ENCODE data around the gene DENND1A.

Gene DENND1A

DNA sequence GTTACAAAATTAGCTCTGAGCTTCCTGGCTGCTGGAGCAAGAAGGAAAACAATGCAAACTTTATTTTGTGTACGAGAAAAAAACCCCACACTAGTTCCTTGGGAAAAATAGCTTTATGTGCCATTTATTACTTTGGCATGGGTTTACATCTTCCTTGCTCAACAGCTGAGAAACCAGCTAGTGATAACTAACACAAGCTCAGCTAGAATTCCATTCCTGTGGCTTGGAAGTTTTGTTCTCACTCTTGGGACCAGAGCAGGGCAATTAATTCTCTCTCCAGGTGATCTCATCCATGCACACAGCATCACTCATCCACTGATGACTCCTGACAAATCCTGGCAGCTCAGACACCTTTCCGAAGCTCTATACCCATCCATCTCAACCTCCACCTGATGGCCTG is 469.8 kb downstream of the DENND1A start:
- no peak for DNase-seq (ENCODE audit: low spot score)

DNA sequence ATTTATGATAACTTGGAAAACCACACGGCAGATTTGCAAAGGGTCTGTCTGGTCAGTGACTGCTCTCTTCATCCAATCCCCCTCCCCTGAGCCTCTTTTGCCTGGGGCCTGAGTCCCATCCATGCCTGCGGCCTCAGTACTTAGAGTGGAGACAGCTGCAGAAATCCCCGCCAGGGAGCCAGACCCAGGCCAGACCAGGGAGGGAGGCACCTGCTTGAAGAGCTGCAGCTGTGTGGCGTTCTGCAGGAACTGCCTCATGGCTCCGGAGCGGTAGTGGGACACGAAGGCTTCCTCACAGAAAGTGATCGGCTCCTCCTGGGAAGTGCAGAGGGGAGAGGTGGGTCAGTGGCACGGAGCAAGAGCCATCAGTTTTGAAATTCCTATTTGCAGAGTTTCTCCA is 472.3 kb downstream of the DENND1A start:
- DNase-seq (ENCODE audit: low spot score): no peak

DNA sequence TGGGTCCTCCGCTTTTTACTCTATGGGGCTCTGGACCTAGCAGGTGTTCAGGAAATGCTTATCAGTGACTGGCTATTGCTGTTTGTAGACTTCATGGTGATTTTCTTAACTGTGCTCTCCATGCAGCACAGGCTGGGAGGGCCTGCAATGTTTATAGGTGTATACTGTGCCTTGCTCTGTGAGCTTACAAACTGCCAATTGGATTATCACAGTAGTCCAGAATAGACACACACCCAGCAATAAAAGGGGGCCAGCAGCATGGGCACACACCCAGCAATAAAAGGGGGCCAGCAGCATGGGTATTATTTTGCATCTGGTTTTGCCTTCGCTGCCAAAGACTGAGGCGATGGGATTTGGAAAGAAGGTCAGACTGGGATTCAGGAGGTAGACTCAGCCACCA is 473.9 kb downstream of the DENND1A start:
- DNase-seq (ENCODE audit: low spot score): no peak

DNA sequence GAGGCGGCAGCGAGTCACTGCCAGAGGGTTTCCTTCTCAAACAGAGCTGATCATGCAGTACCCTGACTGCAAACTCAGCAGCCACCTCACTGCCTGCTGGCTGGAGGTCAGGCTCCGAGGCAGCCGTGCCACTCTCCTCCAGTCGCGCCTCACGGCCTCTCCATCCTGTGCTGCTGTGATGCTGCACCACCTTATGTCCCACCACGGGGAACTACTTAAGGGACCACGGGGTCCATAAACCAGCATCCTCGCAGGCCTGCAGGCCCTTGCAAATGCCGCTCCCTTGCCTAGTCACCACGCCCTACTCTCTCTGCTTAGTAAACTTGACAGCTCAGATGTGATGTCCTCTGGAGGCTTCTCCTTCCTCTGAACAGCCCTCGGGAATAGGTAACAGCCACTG is 474.7 kb downstream of the DENND1A start:
- DNase-seq (ENCODE audit: low spot score): no peak

- DNase-seq (ENCODE audit: low spot score): no peak
These were observed 475.6 kb downstream of the DENND1A start for GRCh38 chr9:123454361-123454760.

GRCh38 chr9:123453831-123454321 is 476.1 kb downstream of the DENND1A start:
- no peak for DNase-seq (ENCODE audit: low spot score)

DNA sequence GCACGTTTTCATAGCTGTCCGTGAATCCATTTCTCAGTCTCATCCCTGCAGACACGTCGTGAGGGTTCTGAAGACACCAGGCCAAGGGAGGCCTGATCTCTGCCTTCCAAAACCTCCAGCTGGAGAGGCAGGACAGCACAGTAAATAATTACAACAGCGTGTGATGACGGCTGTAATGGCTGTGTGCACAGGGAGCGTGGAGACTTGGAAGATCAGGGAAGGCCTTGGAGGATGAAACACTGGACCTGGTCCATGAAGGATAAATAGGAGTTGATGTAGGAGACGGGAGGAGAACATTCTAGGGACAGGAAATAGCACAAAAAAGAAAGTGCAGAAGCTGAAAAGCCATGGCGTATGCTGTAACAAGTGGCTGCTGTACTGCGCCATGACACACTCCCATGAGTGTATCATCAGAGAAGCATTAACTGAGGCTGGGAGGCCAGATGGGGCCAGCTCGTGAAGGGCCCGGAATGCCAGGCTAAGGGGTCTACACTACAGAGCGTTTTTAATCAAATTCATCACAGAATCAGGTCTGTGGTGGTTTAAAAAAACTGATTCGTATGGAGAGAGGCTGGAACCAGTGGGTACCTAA is 476.8 kb downstream of the DENND1A start:
- DNase-seq (ENCODE audit: low spot score): no peak

DNA sequence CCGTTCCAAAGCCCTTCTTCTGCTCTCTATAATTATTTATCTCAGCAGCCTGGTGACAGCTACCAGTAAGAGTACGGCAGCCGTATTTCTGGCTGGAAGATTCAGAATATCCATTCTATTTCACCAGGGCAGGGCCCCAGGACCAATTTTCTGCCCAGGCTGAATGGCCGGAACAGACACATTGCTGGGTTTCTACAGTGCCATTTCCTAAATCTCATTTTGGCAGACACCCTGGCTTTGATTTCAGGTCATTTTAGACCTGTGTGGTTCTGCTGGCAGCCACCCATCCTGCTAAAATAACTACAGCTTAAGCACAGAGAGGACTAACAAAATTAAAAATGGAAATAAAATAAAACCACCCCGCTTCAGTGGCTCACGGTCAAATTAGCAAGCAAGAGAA is 478.9 kb downstream of the DENND1A start:
- DNase-seq (ENCODE audit: low spot score): no peak

GRCh38 chr9:123450098-123450770 is 479.7 kb downstream of the DENND1A start:
- no peak for DNase-seq (ENCODE audit: low spot score)

- no peak for DNase-seq (ENCODE audit: low spot score)
These were observed 481.8 kb downstream of the DENND1A start for GRCh38 chr9:123447934-123448646.

- DNase-seq (ENCODE audit: low spot score): no peak
These were observed 483.8 kb downstream of the DENND1A start for GRCh38 chr9:123445981-123446610.

DNA sequence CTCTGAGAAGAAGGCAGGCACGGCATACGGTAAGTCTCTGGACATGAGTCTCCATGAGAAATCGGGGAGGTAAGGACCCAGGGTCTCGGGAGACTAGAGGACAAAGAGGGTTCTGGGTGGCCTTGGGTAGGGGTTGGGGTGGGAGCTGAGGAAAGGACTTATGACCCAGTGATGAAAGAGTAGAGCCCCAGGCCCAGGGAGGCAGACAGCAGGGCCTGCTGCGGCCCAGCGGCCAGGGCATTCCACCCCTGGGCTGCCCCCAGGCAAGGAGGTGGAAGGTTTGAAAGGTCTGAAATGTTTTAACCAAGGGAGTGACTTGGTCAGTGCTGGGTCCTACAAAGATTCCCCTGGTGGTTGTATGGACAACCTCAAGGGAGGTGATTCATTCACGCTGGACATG is 484.8 kb downstream of the DENND1A start:
- DNase-seq (ENCODE audit: low spot score): no peak

DNA sequence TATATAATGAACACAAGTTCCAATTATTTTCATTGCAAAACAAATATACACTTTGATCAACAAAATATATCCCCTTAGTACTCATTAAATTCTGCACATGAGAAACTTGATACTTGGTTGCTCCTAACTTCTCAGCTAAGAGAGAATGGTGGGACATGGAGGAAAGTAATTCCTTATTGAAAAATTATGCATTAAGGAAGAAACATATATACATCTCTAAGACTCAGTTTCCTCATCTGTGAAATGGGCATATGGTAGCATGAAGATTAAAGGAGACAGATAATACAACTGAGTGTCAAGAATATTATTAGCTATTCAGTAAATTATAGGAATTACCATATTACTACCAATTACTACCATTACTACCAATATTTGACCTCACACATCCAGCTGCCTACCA is 488.2 kb downstream of the DENND1A start:
- no peak for DNase-seq (ENCODE audit: low spot score)

DNA sequence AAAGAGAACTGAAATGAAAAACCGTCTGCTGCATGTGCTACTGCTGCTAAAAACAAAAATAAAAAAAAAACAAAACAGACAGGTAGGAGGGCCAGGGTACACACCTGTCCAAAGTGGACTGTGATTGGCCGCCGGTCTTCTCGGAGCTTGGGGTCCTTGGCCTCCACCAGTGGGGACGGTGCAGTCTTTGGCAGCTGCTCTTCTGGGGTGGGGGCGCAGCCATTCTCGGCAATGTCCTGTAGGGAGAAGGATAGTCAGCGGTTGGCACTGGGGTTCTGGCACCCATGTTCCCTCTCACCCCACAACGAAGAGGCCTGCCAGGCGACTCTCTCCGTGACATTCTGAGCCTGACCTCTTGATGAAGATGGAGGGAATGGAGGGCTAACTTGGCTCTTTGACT is 489.7 kb downstream of the DENND1A start:
- no peak for DNase-seq (ENCODE audit: low spot score)

GRCh38 chr9:123438821-123439220 is 491.1 kb downstream of the DENND1A start:
- no peak for DNase-seq (ENCODE audit: low spot score)

DNA sequence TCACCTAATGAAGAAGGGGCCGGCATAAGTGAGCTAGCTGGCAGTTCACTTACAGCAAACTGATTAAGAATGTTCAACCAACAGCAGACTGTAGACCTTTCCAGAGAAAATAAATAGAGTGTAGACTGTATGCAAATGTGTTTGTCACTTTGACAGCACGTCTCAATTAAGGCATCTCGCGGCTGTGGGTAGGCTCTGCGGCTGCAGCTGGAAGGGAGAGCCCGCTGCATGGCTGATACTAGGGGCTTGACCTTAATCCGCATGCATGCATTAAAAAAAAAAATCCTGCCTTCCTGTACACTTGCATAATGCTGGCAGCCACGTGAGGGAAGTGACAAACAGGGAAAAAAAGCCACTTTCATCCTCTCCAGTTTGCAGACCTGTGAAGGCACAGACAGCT is 491.6 kb downstream of the DENND1A start:
- DNase-seq (ENCODE audit: low spot score): no peak

- DNase-seq (ENCODE audit: low spot score): no peak
These were observed 492.7 kb downstream of the DENND1A start for GRCh38 chr9:123437201-123437600.

DNA sequence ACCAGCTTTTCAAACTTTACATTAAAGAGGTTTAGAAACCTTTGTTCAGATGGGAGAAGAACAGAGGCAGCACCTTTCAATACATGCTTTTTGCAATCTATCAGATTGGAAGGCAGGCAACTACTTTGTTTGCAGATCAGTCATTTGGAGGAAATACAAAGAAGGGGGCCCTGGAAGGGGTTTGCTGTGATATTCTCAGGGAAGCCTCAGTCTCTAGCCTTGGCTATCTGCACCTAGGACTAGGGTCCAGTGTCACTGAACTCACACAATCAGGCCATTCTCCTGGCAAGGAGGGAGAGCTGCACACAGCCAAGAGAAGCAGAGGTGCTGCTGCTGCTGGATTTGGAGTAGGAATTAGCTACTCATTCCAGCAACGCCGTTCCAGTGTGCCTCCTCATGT is 494.5 kb downstream of the DENND1A start:
- no peak for DNase-seq (ENCODE audit: low spot score)

DNA sequence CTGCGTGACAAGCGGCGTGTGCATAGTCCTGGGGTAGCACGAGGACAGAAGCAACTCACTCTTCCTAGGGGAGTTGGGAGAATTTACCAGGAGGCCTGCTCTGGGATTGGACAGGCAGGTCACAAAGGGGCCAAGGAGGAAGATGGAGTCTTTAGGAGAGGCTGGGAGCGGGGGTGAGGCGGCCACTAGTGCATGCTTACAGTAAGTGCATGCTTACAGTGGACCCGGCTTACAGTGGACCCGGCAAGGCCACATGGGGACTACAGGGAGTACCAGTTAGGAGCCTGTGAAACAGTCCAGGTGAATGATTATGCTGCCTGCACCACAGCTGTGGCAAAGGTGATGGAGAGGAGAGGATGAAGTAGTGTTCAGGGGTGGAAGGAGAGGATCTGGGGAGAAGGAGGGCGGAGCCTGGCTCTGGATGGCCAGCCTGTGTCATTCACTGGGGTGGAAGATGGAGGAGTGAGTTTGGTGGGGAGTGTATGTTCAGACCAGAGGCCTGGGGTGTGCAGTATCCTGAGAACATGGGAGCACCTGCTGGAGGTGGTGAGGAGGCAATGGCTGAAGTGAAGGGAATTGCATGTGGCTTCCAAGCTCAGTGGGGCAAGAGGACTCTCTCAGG is 495.2 kb downstream of the DENND1A start:
- no peak for DNase-seq (ENCODE audit: low spot score)

DNA sequence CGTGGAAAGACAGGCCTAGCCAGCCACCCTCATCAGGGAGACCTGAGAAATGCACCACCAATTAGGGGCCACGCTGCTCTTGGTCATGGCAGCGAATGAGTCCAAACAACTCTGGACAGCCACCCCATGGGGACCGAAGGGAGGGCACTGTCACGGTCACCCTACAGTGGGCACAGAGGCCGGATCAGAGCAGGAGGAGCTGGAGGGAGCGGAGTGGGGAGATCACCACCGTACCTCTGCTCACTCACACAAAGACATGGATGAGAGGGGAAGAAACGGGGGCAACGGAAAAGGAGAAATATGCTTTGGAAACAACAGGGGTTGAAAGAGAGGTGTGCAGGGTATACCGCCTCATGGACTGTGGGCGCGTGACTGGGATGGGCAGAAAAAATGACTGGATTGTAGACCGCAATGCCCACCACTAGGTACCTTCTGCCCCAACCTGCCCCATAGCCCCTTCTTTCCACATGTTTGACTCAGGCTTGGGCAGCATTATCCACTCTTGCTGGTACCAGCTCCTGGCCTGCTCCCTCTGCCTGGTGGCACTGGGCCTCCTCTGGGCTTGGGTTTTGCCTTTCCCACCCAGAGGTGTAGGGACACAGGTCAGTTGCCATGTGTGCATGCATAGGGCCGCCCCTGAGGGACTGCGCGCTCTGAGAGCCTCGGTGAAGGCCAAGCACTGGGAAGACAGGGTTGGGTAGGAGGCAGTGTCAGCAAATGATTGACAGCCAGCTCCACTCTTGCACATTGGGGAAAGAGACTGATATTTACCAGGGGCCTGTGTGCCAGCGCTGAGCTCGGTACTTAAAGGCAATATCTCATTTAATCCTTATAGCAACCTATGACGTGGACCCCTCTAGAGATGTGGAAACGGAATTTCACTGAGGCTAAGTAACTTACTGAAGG is 497.3 kb downstream of the DENND1A start:
- no peak for DNase-seq (ENCODE audit: low spot score)

GRCh38 chr9:123431581-123431980 is 498.3 kb downstream of the DENND1A start:
- no peak for DNase-seq (ENCODE audit: low spot score)

Data from AG08396 (cell line).